Left cardiac atrium (tissue), 4 donors: Measurements from ENCODE around the gene MYLK. TPM values are rescaled to one million over a fixed set of nuclear protein-coding genes. Genes with fewer than 3 reads are reported as not detected.
"Not testable (repeated sequence)": the region's sequence is repeated elsewhere in the genome, so short reads cannot be mapped to it uniquely, and the experiment has no call there.

Experiments used
- ATAC-seq, 2 donors: fragments of 200-7000 bp; cut with Tn5 transposase; one replicate each; pipeline ENCODE4 v1.9.1; 2020; ENCODE audit warnings: mild to moderate bottlenecking in 2 of 2, moderate library complexity in 2 of 2
- DNase-seq: peaks from one replicate; pipeline ENCODE4 v3.0.0-alpha.2; 2020
- intact Hi-C, 2 donors: fragments of 100-400 bp; cut with DNase I; formaldehyde crosslinking; loops; one replicate each; pipeline versions ENCODE4 v1.14.1 to v1.15.1; 2022 to 2023
- total RNA-seq, 2 donors: library from RNA; stranded (reverse); fragmentation: NEBNext Ultra II Directional; extraction: Animal tissue kit (Norgen Biotek cat#: 25700); gene quantifications; one replicate each; pipeline ENCODE4 v1.2.1, GENCODE V29; 2021
- donor health status: DM: no; HTN: yes; CAD: no.
- donor health status: DM: no; HTN: yes; CAD: no; lungs with severe emphysema.
- donor health status: DM: yes; HTN: yes; CAD: no.
- donor health status: Dilated cardiomyopathy.

The MYLK gene
- total RNA-seq, 2 donors from 2014 or later: 66.2 to 116 TPM

DNA sequence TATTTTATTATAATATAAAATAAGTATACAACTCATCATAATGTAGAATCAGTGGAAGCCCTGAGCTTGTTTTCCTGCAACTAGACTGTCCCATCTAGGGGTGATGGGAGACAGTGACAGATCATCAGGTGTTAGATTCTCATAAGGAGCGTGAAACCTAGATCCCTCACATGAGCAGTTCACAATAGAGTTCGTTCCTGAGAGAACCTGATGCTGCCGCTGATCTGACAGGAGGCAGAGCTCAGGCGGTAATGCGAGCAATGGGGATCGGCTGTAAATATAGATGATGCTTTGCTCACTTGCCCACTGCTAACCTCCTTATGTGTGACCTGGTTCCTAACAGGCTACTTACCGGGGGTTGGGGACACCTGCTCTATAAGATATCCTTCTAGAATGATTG, 272.5 kb downstream of the MYLK start:
- DNase-seq, intact Hi-C loops, ATAC-seq: not testable (repeated sequence)

- ATAC-seq: no peak
- intact Hi-C loops: no loop called here
Measured at GRCh38 chr3:123611082-123611481, 273.1 kb downstream of the MYLK start.

GRCh38 chr3:123610331-123610730, 273.8 kb downstream of the MYLK start:
- ATAC-seq (no peak), DNase-seq (no peak)
- intact Hi-C loops: no loop called here

More at GRCh38 chr3:123611082-123611481, 273.1 kb downstream of the MYLK start:
- no peak for DNase-seq

GRCh38 chr3:123609063-123609462, 275.1 kb downstream of the MYLK start:
- intact Hi-C loops: no loop called here
- DNase-seq (no peak), ATAC-seq (peak; percentile 18 to 34)

DNA sequence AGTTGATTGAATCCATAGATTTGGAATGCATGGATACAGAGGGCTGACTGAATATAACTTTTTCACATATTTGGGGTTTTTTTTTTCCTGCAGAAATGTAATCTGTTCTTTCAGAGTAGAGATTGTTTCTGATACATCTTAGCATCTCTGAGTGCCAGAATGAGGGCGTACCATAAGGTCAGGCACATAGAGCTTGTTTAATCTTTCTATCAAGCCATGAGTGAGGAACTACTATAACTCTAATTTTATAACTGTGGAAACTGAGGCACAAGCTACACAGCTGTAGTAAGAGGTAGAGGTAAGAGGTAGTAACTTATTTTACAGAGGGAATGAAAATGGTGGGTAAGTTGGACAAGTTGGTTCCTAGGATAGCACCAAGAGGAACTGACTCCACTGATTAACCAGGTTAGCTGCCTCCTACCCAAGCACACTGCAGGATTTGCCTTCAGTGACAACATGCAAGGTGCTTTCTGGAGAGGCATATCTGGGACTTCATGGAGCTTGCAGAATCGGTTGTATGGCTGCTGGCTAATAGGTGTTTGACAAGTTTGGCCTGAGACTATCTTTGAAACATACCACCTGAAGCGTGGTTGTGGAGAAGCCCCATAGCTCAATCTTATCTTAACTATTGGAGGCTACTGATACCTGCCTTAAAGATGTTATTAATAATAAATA, 275.7 kb downstream of the MYLK start:
- DNase-seq (no peak), ATAC-seq (no peak)
- intact Hi-C loops: no loop called here

DNA sequence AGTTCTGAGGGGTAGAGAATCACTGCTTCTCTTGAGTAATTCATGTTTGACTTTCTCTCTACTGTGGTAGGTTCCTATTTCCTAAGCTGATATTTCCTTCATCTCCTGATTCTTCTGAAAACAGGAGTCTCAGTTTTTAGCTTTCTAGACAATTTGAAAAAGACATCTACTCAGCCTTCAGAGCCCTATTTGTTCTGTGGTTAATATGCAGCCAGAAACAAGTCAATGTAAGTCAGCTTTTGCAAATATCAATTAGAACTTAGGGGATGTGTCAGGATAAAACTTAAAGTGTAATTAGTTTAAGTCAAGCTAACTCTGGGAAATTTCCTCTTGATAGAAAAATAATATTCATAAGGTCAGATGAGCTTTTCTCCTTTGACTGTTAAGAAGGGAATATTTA, 277.6 kb downstream of the MYLK start:
- intact Hi-C loops: no loop called here
- DNase-seq (no peak), ATAC-seq (no peak)

DNA sequence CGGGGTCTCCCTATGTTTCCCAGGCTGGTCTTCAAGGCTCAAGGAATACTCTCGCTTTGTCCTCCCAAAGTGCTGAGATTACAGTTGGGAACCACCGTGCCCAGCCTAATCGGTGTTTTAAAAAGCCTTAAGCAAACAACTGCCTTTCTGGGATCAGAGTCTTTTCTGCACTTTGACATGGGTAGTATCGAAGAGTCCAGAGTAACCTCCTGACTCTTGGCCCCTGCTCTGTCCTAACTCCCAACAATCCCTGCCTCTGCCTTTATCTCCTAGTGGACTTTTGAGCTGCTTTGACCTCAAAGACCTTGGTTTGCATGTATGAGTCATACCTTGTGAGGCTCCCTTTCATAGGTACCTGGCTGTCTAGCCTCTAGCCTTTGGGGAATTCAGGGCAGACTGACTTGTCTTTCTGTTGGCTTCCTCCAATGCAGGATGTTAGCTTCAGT, 278.3 kb downstream of the MYLK start:
- intact Hi-C loops: no loop called here
- no peak for DNase-seq
- peak in 1 of 2 donors; percentile 40 for ATAC-seq

GRCh38 chr3:123603153-123603552, 281.0 kb downstream of the MYLK start:
- intact Hi-C loops, DNase-seq, ATAC-seq: not testable (repeated sequence)

GRCh38 chr3:123602325-123602724, 281.8 kb downstream of the MYLK start:
- intact Hi-C loops: no loop called here
- ATAC-seq (peak in 1 of 2 donors; percentile 26), DNase-seq (no peak)

GRCh38 chr3:123600863-123601262, 283.3 kb downstream of the MYLK start:
- intact Hi-C loops, DNase-seq: not testable (repeated sequence)
- ATAC-seq: peak in 1 of 2 donors; percentile 83

DNA sequence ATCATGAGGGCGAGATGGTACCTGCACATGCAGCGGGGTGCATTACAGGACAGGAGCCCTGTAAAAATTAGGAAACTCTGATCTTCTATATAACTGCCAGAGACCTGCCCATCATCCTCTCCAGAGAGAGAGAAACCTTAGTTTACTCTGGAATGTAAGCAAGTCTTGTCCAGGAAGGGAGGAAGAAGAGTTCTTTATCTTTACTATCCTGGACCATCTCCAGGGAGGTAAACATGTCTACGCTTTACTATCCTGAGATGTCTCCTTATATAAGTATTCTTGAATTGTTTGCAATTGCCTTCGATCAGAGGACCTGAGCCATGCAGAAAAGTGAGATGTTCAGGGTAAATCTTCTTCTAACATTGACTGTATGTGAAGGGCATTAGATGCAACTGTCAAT, 286.6 kb downstream of the MYLK start:
- DNase-seq: no peak
- intact Hi-C loops: no loop called here

GRCh38 chr3:123595396-123596180, 288.5 kb downstream of the MYLK start:
- DNase-seq (no peak), ATAC-seq (no peak)
- intact Hi-C loops: no loop called here

More for the DNA sequence above, 286.6 kb downstream of the MYLK start:
- no peak for ATAC-seq

DNA sequence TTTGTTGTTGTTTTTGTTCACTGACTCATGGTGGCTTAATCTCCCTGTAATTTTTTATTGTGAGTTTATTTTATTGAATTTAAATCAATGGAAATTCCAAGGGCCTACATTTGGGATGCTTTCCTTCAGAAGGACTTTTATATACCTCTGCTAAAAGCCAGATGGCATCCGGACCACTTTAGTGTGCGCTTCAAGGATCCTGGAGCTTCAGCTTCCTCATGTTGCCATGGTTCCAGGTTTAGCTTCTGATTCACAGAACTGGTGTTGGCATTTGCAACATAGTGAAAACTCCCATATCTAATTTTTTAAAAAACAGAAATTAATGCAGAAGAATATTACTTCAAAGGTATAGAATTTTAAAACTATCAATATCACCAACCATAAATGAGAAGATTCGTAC, 290.8 kb downstream of the MYLK start:
- DNase-seq (no peak), ATAC-seq (no peak)
- intact Hi-C loops: no loop called here

GRCh38 chr3:123590685-123591450, 293.3 kb downstream of the MYLK start:
- ATAC-seq (no peak), DNase-seq (no peak)
- intact Hi-C loops: no loop called here

GRCh38 chr3:123587401-123587800, 296.7 kb downstream of the MYLK start:
- ATAC-seq (no peak), DNase-seq (no peak)
- intact Hi-C loops: no loop called here

GRCh38 chr3:123586968-123587367, 297.2 kb downstream of the MYLK start:
- ATAC-seq (no peak), DNase-seq (no peak)
- intact Hi-C loops: no loop called here

DNA sequence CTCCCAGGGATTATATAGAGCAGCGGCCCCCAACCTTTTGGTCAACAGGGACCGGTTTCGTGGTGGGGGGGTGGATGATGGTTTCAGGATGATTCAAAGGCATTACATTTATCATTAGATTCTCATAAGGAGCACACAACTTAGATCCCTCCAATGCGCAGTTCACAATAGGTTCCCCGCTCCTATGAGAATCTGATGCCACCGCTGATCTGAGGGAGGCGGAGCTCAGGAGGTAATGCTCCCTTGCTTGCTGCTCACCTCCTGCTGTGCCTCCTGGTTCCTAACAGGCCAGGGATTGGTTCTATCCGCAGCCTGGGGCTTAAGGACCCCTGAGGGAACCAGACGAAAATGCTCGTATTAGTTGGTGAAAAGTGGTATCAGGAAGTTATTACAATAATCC, 298.0 kb downstream of the MYLK start:
- ATAC-seq: peak in 1 of 2 donors; percentile 27
- peak; percentile 25 for DNase-seq
- intact Hi-C loops: no loop called here

DNA sequence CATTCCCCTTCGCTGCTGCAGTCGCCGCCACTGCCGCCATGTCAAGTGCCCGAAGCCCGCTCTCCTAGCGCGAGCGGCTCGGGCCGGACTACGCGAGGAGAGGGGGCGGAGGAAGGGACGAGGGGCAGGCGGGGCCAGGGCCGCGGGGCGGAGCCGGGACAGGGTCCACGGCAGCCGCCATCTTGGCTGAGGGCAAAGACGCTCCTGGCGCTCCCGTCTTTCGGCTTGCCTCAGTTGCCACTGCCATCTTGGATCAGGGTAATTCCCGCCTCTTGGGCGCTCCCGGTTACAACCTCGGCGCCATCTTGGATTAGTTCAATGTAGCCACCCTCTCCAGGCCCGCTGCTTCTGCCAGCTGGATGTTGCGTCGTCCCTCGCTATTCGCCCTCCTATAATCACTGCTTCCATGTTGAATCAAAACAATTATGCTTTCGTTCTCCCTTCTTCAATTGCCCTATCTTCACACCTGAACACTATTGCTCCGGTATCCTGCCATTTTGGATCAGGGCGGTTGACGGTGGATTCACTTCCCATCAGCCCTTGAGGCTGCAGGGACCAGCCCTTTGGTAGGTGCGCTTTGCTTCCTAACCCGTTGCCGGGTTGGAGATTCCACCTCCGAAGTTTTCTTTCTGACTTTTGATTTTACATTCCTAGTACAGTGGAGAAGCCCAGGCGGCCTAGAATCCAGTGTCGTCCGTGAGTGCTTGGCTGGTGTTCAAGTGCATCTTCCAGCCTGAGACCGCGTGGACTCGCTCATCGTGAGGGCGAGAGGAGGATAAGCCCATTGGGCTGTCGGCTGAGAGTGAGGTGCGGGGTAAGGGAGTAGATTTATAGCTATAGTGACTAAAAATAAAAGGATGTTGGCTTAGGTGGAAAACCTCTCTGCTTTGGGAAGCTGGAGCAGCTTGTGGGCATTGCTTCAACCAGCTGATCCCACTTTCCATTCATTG, 298.9 kb downstream of the MYLK start, which contains the start of gene HACD2:
Gene HACD2 (minus strand): TSS at position 66 of the 950 bp plus-strand sequence. CDS start 26 bp downstream, at position 40.
- ATAC-seq (peak; percentile 97 to 98), DNase-seq (peak; percentile 97)
- intact Hi-C loops: no loop called here
